Measurements from ENCODE around the gene SEPTIN2.
"Not testable (repeated sequence)": the region's sequence is repeated elsewhere in the genome, so short reads cannot be mapped to it uniquely, and the experiment has no call there.

SEPTIN2 gene

GRCh38 chr2:241352227-241352626 is 36.5 kb downstream of the SEPTIN2 start:
- DNase-seq: no peak

DNA sequence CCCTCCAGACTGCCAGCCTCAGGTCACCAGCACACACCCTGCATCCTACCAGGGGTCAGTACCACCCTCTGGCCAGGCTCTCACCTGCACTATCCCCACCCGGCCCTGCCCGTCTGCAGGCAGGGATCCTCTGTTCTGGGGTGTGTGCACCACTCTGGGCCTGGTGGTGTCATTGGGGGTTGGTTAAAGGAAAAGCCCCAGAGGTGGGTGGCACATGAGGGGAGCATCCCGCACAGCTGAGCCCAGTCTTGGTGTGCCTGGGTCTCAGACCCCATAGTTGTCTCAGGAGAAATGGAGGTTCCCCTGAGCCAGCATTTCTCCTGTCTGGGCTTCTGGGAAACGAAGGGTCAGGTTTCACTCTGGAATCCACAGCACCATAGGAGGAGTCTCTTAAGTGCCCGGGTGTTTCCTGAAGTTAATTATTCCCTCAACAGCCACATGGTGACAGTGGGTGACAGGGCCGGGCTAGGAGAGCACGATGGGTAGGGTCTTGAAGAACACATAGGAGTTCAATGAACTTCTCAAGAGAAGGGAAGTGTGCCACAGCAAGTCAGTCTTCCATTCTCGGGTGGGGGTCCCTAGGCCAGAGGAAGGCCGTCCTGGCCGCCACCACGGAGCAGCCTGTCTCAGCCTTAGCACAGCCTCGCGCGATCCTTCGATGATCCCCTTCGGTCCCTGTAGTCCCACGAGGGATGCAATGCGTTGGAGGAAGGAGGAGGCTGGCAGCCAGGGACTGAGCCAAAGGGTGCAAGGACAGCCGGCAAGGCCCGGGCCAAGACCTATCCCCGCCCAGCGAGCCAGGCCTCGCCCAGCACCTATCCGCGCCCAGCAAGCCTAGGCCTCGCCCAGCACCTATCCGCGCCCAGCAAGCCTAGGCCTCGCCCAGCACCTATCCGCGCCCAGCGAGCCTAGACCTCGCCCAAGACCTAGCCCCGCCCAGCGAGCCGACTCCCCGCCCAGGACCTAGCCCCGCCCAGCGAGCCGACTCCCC is 39.2 kb downstream of the SEPTIN2 start:
- peak; percentile 65 to 84 (median 72) for DNase-seq

DNA sequence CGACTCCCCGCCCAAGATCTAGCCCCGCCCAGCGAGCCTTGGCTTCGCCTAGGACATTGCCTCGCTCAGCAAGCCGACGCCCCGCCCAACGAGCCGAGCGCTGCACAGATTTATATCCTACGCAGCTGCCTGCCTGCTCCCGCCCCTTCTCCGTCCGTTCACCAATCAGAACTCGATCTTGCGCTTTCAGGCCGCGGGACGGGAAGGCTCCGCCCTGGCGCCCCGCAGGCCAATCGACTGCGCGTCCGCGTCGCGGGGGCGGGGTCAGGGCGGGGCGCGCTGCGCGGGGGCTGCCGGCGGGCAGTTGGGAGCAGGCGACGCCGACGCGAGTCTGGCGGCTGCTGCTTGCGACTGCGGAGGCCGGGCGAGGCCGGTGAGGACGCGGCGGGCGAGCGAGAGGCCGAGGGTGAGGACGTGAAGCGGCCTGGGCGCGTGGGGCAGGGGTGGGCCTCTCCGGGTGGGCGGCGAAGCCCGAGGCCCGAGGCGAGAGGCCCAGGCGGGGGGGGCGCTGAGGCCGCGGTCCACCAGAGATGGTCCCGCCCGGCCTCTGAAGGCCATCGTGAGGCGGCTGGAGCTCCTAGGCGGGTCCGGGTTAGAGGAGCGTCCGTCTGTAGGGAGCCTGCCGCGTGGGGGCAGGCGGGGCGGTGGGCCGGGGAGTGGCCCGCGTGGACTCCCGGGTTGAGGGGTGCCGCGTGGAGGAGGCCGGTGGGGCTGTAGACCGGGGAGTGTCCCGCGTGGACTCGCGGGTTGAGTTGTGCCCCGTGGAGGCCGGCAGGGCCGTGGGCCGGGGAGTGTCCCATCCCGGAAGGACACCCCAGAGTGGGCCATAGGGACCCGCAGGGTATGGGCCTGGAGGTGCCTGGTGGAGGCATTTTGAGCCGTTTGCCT is 40.5 kb downstream of the SEPTIN2 start, which contains the start of gene FARP2:
TSS of gene FARP2 (plus strand) at position 303 of the 888 bp plus-strand sequence. CDS start 16,823 bp downstream, outside the sequence.
- peak; percentile 91 to 98 (median 96) for DNase-seq

DNA sequence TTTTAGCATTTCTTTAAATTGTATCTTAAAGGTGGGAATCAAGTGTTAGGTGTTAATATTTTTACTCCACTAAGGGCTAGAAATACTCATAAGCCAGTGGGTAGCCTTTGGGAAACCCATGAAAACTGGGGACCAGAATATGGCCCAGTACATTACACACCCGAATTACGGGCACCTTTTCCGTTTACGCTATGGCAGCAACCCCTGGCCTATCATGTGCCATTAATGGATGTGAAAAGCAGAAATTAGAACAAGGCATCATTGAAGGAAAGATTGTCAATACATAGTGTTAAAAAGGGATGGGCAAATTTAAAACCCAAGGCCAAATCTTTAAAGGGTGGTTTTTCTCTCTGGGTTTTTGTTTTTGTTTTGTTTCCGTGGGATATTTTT is 41.1 kb downstream of the SEPTIN2 start:
- DNase-seq: no peak

DNA sequence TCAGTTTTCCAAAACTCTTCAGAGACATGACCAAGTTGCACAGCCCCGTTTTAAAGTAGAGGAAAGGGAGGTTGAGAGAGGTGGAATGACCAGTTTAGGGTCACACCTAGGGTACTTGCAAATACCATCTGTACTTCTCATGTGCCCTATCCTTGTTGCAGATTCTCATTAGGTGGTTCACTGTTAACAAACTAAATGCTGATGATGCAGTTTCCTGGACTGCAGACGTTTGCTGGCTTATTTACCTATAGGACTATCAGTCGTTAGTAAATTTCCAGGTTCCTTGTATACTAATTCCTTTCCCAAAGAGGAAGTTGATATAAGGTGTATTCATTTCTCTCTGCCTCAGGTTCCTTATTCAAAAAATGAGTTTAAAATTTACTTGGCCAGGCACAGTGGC is 41.8 kb downstream of the SEPTIN2 start:
- no peak for DNase-seq

DNA sequence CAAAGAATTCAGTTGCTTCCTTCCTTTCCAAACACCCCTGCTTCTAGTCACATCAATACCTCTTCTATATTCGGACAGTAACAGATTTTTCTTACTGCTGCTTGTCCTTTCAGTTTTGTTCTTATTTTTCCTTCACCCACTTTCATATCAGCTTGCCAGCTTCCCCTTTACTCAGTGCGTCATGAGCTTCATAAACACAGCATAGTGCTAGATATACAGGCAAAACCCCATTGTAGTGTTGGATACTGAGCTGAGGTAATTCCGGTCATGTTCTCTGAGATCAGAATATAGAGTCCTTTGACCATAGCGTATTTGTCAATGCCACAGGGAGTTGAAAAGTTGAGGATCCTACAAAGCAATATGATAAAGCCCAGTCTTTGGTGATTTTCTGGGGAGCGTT is 42.7 kb downstream of the SEPTIN2 start:
- no peak for DNase-seq

DNA sequence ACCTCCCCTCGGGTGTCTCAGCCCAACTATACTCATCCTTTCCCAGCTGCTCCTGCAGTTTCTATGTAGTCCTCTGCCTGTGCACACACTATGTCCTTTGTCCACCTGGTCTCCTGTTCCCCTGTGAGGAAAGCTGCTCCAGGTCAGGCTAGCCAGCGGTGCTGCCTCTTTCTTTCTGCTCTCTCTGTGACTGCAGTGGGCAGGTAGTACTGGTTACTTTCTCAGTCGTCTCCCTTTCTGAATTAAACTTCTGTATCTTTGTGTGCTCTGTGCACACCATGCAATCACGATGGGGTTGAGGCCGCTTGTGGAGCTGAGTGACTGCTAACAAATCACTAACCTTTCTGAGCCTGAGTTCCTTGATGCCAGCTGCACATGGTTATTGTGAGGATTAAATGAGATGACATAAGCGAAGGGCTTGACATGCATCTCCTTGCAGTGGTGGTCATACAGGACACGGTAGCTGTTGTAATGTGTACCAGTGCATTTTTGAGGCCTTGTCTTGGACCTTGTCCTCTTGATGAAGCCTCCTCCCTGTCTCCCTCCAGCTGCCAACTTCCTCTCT is 43.8 kb downstream of the SEPTIN2 start:
- no peak for DNase-seq

GRCh38 chr2:241363426-241363825 is 47.7 kb downstream of the SEPTIN2 start:
- no peak for DNase-seq

- DNase-seq: no peak
Observed at GRCh38 chr2:241364781-241365180, 49.1 kb downstream of the SEPTIN2 start.

- DNase-seq: no peak
Observed at GRCh38 chr2:241366678-241367077, 51.0 kb downstream of the SEPTIN2 start.

DNA sequence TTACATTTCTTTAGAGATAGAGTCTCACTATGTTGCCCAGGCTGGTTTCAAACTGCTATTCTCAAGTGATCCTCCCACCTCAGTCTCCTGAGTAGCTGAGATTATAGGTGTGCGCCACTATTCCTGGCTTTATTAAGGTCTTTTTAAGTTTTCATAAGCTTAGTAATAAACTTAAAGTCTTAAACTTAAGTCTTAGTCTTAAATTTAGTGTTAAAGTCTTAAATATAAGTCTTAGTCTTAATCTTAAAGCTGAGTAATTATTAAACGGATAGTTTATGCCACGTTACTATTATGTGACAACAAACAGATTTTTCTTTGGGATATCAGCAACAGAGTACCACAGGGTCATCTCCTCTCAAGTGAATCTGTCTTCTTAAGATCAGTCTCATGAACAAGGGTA is 52.9 kb downstream of the SEPTIN2 start:
- no peak for DNase-seq

GRCh38 chr2:241372361-241372992 is 56.8 kb downstream of the SEPTIN2 start:
- no peak for DNase-seq

DNA sequence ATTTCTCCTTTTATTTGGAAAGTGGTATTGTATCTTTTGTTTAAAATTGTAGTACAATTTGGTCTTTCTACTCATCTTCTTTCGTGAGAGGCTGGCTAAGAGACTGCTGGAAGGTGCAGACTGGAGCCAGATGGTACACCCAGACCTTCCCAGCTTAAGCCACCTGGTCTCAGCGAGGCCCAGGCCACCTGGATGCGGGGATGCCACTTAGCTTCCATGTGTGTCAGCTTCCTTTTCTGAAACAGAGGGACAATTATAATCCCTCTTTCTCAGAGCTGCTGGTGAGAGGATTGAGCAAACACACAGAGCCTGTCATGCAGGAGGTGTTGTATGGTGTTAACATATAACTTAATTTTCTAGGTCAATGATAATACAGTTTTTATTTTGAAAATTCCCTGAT is 57.7 kb downstream of the SEPTIN2 start:
- no peak for DNase-seq

DNA sequence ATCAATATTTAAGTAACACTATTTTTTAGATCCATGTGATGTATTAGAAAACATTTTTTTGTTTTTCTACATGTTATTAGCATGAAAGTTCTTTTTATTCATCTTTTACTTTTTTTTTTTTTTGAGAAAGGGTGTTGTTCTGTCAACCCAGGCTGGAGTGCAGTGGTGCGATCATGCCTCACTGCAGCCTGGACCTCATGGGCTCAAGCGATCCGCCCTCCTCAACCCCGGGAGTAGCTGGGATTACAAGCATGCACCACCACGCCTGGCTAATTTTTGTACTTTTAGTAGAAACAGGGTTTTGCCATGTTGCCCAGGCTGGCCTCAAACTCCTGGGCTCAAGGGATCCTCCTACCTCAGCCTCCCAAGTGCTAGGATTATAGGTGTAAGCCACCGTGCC is 58.2 kb downstream of the SEPTIN2 start:
- DNase-seq: not testable (repeated sequence)

DNA sequence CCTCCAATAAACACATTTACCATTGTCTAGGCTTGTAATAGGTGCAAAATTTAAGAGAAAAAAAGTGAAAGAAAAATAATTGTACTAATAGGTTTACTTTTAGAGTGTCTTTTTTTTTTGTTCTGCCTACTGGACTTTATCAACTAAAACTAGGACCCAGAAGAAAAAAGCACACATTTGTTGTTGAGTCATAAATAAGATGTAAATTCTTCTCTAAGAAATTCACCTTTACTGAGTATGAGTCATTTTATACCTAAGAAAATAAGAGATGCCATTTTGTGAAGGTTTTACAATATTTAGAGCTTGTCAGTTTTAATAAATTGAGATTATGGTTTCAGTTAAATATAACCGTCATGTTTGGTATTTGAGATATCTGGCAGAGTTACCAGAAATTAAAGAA is 59.6 kb downstream of the SEPTIN2 start:
- DNase-seq: no peak

- no peak for DNase-seq
Observed at GRCh38 chr2:241376808-241377207, 61.1 kb downstream of the SEPTIN2 start.

- DNase-seq: no peak
Observed at GRCh38 chr2:241378816-241379215, 63.1 kb downstream of the SEPTIN2 start.

- no peak for DNase-seq
Observed at GRCh38 chr2:241379481-241380480, 64.1 kb downstream of the SEPTIN2 start.

GRCh38 chr2:241381872-241382271 is 66.1 kb downstream of the SEPTIN2 start:
- no peak for DNase-seq

DNA sequence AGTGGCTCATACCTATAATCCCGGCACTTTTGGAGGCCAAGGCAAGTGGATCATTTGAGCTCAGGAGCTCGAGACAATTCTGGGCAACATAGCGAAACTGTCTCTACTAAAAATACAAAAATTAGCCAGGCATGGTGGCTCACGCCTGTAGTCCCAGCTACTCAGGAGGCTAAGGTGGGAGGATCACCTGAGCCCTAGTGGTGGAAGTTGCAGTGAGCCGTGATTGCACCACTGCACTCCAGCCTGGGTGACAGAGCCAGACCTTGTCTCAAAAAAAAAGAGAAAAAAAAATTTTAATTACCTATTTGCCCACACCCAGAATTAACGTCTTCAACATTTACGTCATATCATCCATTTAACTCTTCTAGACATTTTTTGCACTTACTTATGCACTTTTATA is 69.7 kb downstream of the SEPTIN2 start:
- not testable (repeated sequence) for DNase-seq

DNA sequence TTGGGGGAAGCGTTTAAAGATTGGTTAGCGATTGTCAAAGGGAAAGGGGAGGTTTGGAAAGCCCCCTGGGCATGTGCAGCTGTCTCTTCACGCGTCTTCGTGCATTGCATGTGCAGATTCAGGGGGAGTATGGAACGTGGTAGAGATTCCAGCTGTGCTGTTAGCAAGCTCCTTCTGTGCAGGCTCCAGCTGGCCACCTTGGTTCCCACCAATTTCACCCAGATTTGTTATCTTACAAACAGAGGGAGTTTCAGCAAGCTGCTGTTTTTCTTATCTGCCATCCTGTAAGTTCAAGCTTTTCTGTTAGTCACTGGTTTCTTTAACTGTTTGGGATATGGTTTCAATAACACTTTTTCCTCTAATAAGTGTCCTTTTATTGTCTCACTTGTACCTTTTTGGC is 70.8 kb downstream of the SEPTIN2 start:
- no peak for DNase-seq

Measured in stimulated activated naive CD4-positive, alpha-beta T cell (primary cell).